Measurements from ENCODE around the gene PSD.

The PSD gene

GRCh38 chr10:102408728-102409603, 9.6 kb downstream of the PSD start:
- DNase-seq (ENCODE audit: low read depth) = peak; percentile 44

GRCh38 chr10:102408131-102408727, 10.4 kb downstream of the PSD start:
- no peak for DNase-seq (ENCODE audit: low read depth)
- TF ChIP-seq CTCF (conservative IDR thresholded peaks at IDR 0.05; ENCODE audit: low read depth, low read length) = no peak
- peak overlapping the region; percentile 54 for H3K4me3 ChIP-seq (ENCODE audit: low read depth, low read length)

More at GRCh38 chr10:102408728-102409603, 9.6 kb downstream of the PSD start:
- no peak for TF ChIP-seq CTCF (conservative IDR thresholded peaks at IDR 0.05; ENCODE audit: low read depth, low read length)
- peak overlapping the region; percentile 54 for H3K4me3 ChIP-seq (ENCODE audit: low read depth, low read length)

- no peak for TF ChIP-seq CTCF (conservative IDR thresholded peaks at IDR 0.05; ENCODE audit: low read depth, low read length)
- no peak overlapping the region for H3K4me3 ChIP-seq (ENCODE audit: low read depth, low read length)
- no peak for DNase-seq (ENCODE audit: low read depth)
Observed at GRCh38 chr10:102407425-102408130, 11.0 kb downstream of the PSD start.

- DNase-seq (ENCODE audit: low read depth) = no peak
- TF ChIP-seq CTCF (conservative IDR thresholded peaks at IDR 0.05; ENCODE audit: low read depth, low read length) = no peak
- H3K4me3 ChIP-seq (ENCODE audit: low read depth, low read length) = no peak overlapping the region
Observed at GRCh38 chr10:102406815-102407214, 11.8 kb downstream of the PSD start.

- no peak for TF ChIP-seq CTCF (conservative IDR thresholded peaks at IDR 0.05; ENCODE audit: low read depth, low read length)
- no peak for DNase-seq (ENCODE audit: low read depth)
- H3K4me3 ChIP-seq (ENCODE audit: low read depth, low read length) = no peak overlapping the region
Observed at GRCh38 chr10:102405632-102406031, 13.0 kb downstream of the PSD start.

- no peak for TF ChIP-seq CTCF (conservative IDR thresholded peaks at IDR 0.05; ENCODE audit: low read depth, low read length)
- no peak overlapping the region for H3K4me3 ChIP-seq (ENCODE audit: low read depth, low read length)
- DNase-seq (ENCODE audit: low read depth) = no peak
Observed at GRCh38 chr10:102405108-102405571, 13.4 kb downstream of the PSD start.
